ENCODE measurements around the gene LMBR1. TPM values are rescaled to one million over a fixed set of nuclear protein-coding genes. Genes with fewer than 3 reads are reported as not detected.

Gene LMBR1
- total and polyA plus RNA-seq, 2 of the 4 experiments (the other 2 are of a cell fraction) = 11.9 to 19.9 TPM

DNA sequence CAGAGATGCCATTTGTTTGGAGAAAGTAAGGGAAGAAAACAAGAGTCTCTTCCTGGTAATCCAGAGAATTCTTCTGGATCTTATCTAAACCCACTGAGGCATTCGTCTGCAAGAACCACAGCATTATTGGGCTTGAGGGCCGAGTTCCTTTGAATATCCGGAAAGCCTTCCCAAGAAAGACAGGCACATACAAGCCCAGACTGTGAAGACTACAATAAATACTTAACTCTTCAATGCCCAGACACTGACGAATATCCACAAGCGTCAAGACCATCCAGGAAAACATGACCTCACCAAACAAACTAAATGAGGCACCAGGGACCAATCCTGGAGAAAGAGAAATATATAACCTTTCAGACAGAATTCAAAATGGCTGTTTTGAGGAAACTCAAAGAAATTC, 153.4 kb downstream of the LMBR1 start:
- BruUV-seq (replicated peaks) = no TSS peak

More for the DNA sequence above, 153.4 kb downstream of the LMBR1 start:
- no peak overlapping the region for H2BK15ac ChIP-seq (ENCODE audit: low read depth, low read length)
- no peak overlapping the region for H4K5ac ChIP-seq (ENCODE audit: low read depth, low read length)
- H2BK5ac ChIP-seq (ENCODE audit: low read depth, low read length, poor library complexity, severe bottlenecking) = no peak overlapping the region
- H3K27me3 ChIP-seq (ENCODE audit: control insufficient read depth, insufficient read depth, low read length) = no peaks in the 10 kb centered on the region
- TF ChIP-seq FOS (IDR thresholded peaks at IDR 0.05; ENCODE audit: low read depth, low read length) = no peak
- TF ChIP-seq, protein P1, sequence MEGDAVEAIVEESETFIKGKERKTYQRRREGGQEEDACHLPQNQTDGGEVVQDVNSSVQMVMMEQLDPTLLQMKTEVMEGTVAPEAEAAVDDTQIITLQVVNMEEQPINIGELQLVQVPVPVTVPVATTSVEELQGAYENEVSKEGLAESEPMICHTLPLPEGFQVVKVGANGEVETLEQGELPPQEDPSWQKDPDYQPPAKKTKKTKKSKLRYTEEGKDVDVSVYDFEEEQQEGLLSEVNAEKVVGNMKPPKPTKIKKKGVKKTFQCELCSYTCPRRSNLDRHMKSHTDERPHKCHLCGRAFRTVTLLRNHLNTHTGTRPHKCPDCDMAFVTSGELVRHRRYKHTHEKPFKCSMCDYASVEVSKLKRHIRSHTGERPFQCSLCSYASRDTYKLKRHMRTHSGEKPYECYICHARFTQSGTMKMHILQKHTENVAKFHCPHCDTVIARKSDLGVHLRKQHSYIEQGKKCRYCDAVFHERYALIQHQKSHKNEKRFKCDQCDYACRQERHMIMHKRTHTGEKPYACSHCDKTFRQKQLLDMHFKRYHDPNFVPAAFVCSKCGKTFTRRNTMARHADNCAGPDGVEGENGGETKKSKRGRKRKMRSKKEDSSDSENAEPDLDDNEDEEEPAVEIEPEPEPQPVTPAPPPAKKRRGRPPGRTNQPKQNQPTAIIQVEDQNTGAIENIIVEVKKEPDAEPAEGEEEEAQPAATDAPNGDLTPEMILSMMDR (conservative IDR thresholded peaks at IDR 0.05; ENCODE audit: low read depth, low read length) = no peak
- TF ChIP-seq CHD1 (IDR thresholded peaks at IDR 0.05; ENCODE audit: low read depth, low read length) = no peak
- TF ChIP-seq MAZ (IDR thresholded peaks at IDR 0.05; ENCODE audit: borderline replicate concordance, low read depth, low read length) = no peak
- TF ChIP-seq BHLHE40 (IDR thresholded peaks at IDR 0.05; ENCODE audit: low read depth, low read length) = no peak
- no peak for TF ChIP-seq CEBPB (IDR thresholded peaks at IDR 0.05; ENCODE audit: low read depth, low read length)
- TF ChIP-seq, protein P2, sequence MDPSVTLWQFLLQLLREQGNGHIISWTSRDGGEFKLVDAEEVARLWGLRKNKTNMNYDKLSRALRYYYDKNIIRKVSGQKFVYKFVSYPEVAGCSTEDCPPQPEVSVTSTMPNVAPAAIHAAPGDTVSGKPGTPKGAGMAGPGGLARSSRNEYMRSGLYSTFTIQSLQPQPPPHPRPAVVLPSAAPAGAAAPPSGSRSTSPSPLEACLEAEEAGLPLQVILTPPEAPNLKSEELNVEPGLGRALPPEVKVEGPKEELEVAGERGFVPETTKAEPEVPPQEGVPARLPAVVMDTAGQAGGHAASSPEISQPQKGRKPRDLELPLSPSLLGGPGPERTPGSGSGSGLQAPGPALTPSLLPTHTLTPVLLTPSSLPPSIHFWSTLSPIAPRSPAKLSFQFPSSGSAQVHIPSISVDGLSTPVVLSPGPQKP (IDR thresholded peaks at IDR 0.05; ENCODE audit: borderline replicate concordance, low read depth, low read length) = no peak
- TF ChIP-seq, protein P3, sequence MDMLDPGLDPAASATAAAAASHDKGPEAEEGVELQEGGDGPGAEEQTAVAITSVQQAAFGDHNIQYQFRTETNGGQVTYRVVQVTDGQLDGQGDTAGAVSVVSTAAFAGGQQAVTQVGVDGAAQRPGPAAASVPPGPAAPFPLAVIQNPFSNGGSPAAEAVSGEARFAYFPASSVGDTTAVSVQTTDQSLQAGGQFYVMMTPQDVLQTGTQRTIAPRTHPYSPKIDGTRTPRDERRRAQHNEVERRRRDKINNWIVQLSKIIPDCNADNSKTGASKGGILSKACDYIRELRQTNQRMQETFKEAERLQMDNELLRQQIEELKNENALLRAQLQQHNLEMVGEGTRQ (IDR thresholded peaks at IDR 0.05; ENCODE audit: low read depth, low read length) = no peak
- no peak overlapping the region for H4K8ac ChIP-seq (ENCODE audit: low read depth in 2 of 2, low read length in 2 of 2)
- H3K23ac ChIP-seq (ENCODE audit: low read depth, low read length) = no peak overlapping the region
- no peak overlapping the region for H3K4ac ChIP-seq (ENCODE audit: low read depth, low read length)
- POLR2A ChIA-PET (ENCODE audit: unreplicated experiment) = no interaction called here
- no peak overlapping the region for H3K27ac ChIP-seq (ENCODE audit: insufficient read depth, low read length)
- H2BK120ac ChIP-seq (ENCODE audit: low read depth, low read length) = no peak overlapping the region
- H3K18ac ChIP-seq (ENCODE audit: low read depth, low read length) = no peak overlapping the region
- H3K36me3 ChIP-seq (ENCODE audit: control insufficient read depth, insufficient read depth, low read length) = no peaks in the 10 kb centered on the region
- H3K4me1 ChIP-seq (ENCODE audit: control insufficient read depth, insufficient read depth, low read length) = no peaks in the 10 kb centered on the region
- dilution Hi-C loops (cut with HindIII; ENCODE audit: low sequenced_read_pairs, unreplicated experiment) = no loop called here
- no peaks in the 10 kb centered on the region for H4K20me1 ChIP-seq (ENCODE audit: insufficient read depth, low read length)
- H2AFZ ChIP-seq (replicated peaks; ENCODE audit: low read length, poor library complexity) = no peak overlapping the region
- no peak overlapping the region for H4K91ac ChIP-seq (ENCODE audit: insufficient read depth, low read depth, low read length)
- ATAC-seq (ENCODE audit: low read depth) (no peak), DNase-seq (no peak)
- no peak overlapping the region for H2BK20ac ChIP-seq (ENCODE audit: low read depth, low read length)
- H3K9me3 ChIP-seq (ENCODE audit: control insufficient read depth, insufficient read depth, low read length) = no peaks in the 10 kb centered on the region
- no peaks in the 10 kb centered on the region for H3K9me1 ChIP-seq (ENCODE audit: insufficient read depth, low read length)
- intact Hi-C loops (cut with micrococcal nuclease) = loop anchor here (5.0 kb wide), 1 partner anchor 1502 kb away; no protein-coding TSS in a partner anchor
- no peak overlapping the region for H2AK5ac ChIP-seq (ENCODE audit: low read depth, low read length)
- WGBS, 2 experiments (ENCODE audit: extremely low coverage in 2 of 2, insufficient read length in 1 of 2) = 100% methylated on average over 1 of the region's 5 CpGs; no CpG with 5 or more reads in 1 of the 2 experiments
- H3K14ac ChIP-seq (replicated peaks; ENCODE audit: low read depth, low read length) = no peak overlapping the region
- no peak overlapping the region for H3K9ac ChIP-seq (ENCODE audit: low read depth, low read length)
- H2AK9ac ChIP-seq (replicated peaks; ENCODE audit: low read depth, low read length, poor library complexity) = no peak overlapping the region
- no peaks in the 10 kb centered on the region for H3K79me1 ChIP-seq (ENCODE audit: low read depth in 1 of 2, low read length in 2 of 2)
- CTCF ChIA-PET = no interaction called here
- in situ Hi-C loops (cut with MboI; ENCODE audit: low sequenced_read_pairs) = no loop called here
- H3K4me3 ChIP-seq (ENCODE audit: insufficient read depth, low read depth, low read length) = no peak overlapping the region
- H3K56ac ChIP-seq (ENCODE audit: extremely low read depth, insufficient read depth, low read length) = no peak overlapping the region
- H3K4me2 ChIP-seq (ENCODE audit: low read depth, low read length) = no peak overlapping the region

Data from IMR-90 (cell line).